GM18526 (cell line): ENCODE results near the gene GPS1.

Experiments
- POLR2A ChIP-seq: IDR thresholded peaks from 3 replicates; pipeline ENCODE4 v1.6.1; 2011; ENCODE audit not compliant: insufficient read length; ENCODE audit errors: extremely low read depth

Gene GPS1

GRCh38 chr17:82011617-82012187 is 40.0 kb upstream of the GPS1 start:
- no peak for TF ChIP-seq POLR2A

DNA sequence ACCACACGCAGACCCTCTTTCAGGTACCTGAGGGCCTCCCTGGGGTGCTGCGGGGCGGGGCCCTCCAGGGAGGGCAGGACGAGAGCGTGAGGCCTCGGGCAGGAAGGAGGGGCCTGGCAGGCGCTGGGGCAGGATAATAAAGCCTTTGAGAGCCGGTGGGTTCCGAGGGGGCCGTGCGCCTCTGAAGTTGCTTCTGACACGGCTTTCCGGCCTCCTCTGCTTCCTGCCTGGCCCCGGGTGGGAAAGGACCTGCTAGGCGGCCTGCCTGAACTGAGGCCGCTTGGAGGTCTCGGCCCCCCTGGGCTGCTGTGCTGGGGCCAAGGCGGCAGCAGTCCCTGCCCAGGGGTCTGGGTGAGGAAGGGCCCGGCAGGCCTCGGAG is 39.4 kb upstream of the GPS1 start:
- TF ChIP-seq POLR2A = no peak

DNA sequence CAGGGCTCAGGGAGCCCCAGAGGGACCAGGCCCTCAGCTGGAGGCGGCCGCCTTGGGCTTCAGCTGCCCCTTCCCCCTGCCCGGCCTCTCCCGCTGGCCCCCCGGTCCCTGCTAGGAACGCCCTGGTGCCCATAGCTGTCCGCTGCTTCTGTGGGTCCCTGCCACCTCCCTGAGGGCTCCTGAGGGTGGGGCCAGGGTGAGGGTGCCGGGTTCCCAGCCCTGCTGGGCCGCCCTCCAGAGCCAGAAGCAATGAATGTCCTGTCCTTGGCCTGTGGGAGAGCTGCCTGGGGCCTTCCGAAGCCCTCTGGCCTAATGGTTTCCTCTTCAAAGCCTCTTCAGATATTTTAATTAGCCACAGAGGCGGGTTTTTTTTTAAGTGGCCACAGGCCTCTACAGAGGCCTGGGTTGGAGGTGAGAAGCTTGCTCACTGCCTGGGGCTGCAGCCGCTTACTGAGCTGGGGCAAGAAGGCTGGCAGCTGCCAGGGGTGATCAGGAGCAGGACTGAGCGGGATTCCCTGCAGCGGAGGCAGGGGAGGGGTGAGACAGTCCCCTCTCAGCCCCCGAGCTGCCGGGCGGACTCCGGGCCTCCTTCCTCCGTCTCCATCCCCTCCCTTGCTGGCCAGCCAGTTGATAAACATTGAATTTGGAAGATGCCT is 38.9 kb upstream of the GPS1 start:
- no peak for TF ChIP-seq POLR2A

DNA sequence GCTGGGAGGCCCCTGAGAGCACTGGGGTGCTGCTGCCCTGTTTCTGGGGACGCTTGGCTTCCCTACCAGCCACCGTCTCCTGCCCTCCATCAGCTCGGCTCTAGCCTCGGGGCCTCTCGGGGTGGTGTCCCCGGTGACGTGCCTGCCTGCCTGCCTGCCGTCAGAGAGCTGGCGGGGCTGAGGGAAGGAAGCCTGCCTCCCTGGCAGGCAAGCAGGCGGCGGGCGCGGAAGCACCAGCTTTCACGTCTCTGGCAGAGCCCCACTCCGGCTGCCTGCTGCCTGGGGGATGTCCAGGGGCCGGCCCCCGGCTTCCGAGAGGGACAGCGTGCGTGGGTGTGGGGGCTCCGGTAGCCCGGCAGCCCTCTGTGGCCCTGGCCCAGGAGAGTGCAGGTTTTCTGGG is 38.4 kb upstream of the GPS1 start:
- TF ChIP-seq POLR2A = no peak

- TF ChIP-seq POLR2A = no peak
Measured at GRCh38 chr17:82013772-82014321, 37.9 kb upstream of the GPS1 start.

DNA sequence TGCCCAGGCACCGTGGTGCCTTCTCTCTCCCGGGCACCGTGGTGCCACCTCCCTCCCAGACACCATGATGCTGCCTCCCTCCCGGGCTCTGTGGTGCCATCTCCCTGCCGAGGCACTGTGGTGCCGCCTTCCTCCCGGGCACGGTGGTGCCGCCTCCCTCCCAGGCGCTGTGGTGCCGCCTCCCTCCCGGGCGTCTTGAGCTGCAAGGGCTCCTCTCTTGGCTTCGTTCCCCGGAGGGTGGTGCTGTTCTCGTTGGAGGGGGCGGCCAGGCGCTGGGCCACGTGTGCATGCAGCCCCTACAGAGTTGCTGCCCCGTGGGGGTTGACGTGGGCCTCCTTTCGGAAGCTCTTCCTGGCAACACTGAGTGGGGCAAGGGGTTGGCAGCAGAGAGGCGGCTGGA is 37.3 kb upstream of the GPS1 start:
- TF ChIP-seq POLR2A = no peak

DNA sequence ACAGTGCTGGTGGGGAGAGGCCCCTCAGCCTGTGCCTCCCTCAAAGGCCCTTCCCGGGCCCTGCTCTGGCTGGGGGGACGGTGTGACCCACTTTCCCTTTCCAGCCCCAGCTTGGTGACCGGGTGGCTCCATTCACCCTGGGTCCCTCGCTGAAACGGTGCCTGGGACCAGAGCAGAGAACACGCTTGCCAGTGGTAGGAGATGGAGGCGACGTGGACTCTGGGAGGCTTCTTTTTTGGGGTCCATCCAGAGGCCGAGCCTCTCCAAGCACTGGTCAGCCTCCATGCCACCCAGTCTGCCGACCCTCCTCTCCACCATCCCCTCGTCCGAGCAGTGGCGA is 36.8 kb upstream of the GPS1 start:
- no peak for TF ChIP-seq POLR2A

GRCh38 chr17:82015311-82015971 is 36.3 kb upstream of the GPS1 start:
- TF ChIP-seq POLR2A = no peak

DNA sequence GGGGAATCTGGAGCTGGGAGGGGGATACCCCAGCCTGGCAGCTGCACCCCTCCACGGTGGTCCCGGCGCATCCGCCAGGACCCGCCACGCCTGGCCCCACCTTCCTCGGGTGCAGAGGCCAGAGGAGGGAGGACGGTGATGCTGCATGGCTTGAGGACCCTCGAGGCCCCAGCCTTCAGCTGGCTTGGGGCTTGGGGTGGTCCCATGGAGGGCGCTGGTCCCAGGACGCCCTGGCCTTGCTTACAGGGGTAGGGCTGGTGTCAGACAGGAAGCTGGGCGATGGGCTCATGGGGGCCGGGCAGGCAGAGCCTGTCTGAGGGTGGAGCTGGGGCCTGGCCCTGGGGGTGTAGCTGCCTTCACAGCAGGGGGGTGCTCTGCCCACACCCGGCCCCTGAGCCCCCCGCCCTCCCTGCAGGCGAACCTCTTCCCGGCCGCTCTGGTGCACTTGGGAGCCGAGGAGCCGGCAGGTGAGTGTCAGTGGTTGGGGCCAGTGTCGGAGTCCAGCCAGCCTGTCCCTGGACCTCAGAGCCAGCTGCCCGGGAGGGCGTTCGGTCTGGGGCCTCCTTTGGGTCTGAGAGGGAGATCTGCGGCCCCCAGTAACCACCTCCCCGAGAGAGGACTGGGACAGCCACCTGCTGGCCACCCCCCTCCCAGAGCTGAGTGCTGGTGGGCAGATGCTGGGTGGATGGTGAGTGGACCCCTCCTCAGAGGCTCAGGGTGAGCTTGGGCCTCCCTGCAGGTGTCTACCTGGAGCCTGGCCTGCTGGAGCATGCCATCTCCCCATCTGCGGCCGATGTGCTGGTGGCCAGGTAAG is 35.4 kb upstream of the GPS1 start:
- no peak for TF ChIP-seq POLR2A

DNA sequence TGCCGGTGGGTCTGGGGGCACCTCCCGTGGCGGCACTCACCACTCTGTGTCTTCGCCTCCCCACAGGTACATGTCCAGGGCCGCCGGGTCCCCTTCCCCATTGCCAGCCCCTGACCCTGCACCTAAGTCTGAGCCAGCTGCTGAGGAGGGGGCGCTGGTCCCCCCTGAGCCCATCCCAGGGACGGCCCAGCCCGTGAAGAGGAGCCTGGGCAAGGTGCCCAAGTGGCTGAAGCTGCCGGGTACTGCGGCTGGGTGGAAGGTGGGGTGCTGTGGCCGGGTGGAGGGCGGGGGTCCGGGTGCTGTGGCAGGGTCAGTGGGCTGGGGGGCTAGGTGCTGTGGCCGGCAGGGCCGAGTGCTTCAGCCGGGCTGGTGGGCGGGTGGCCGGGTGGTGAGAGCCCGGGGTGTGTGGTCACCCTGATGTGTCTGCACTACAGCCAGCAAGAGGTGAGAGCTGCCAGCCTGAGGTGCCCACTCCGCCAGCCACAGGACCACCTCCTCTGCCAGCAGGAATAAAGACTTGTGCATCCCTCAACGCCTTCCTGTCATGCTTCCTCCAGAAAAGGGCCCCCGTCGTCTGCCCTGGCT is 34.7 kb upstream of the GPS1 start:
- no peak for TF ChIP-seq POLR2A

DNA sequence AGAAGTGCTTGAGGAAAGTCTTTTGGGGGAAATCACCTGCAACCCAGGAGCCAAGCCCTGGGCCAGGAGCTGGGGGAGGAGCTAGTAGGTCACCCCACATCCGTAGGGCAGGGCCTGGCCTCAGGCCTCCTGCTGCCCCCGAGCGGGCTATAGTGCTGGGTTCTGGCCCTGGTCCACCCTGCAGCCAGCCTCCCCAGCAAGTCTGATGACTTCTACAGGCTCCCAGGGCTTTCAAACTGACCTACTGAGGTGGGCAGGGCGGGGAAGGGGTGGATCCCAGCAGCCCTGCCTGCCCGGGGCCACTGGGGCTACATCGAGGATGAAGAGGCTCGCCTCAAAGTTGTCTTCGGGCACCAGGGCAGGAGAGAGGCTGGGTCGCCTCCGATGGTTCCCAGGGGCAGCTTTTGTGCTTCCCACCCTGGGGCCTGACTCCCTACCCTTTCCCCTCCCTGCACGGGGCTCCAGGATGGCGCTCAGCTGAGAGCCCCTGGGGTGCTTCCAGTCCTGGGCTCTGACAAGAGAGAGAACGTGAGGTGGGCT is 34.0 kb upstream of the GPS1 start:
- no peak for TF ChIP-seq POLR2A

- TF ChIP-seq POLR2A = no peak
Measured at GRCh38 chr17:82018152-82018988, 33.3 kb upstream of the GPS1 start.

DNA sequence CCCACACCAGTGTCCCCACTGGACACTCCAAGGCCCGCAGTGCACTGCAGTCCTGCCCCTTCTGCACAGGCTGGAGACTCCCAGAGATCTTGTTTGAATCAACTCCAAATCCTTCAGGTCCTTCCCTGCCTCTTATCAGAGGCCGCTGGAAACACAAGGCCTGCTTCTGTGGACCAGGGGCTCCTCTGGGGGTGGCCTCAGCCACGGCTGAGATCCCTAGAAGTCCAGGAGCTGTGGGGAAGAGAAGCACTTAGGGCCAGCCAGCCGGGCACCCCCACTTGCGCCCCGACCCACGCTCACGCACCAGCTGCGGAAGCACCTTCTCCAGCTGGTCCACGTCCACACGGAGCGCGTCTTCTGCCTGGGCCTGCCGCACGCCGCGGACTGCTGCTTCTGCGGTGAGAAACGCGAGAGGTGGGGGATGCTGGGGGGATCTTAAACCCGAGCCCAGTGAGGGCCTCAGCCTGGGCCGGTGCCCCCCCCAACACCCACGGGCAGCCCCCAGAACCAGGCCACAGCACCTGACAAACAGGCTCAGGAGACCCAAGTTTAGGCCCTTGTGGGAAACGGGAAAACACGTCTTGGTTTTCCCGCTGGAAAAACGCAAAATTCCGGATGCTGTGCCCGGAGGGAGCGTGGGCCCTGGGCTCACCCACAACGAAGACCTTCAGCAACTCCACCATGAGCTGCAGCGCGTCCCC is 32.6 kb upstream of the GPS1 start:
- TF ChIP-seq POLR2A = no peak
